ENCODE measurements around the gene PPIP5K2.

Gene PPIP5K2

DNA sequence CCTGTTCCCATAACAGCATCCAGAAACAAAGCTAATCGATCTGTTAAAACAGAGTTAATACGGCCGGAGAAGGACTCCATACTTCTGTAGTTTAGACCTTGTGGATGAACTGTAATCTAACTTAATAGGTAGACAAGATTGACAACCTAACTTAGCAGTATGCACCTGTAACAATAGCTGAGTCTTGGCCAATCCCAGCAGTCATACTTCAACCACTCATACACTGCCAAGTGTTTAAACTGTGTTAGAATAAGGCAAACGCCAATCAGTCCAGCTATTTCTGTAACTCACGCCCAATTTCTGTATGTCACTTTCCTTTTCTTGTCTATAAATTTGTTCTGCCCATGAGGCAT, 104.8 kb downstream of the PPIP5K2 start:
- Histone ChIP-seq H3K4me3 (ENCODE audit: low read depth in 1 of 2, low read length in 2 of 2) (no peak overlapping the region), H3K4me1 (ENCODE audit: control insufficient read depth in 1 of 2, insufficient read depth in 2 of 2, low read length in 2 of 2) (no peaks in the 10 kb centered on the region), H3K27me3 (ENCODE audit: low read depth, low read length) (no peaks in the 10 kb centered on the region), H3K9me3 (ENCODE audit: control insufficient read depth in 1 of 2, low read length in 2 of 2) (no peaks in the 10 kb centered on the region), H3K27ac (ENCODE audit: low read length) (no peak overlapping the region), H3K36me3 (ENCODE audit: control insufficient read depth in 1 of 2, insufficient read depth in 2 of 2, low read length in 2 of 2) (no peaks in the 10 kb centered on the region)

DNA sequence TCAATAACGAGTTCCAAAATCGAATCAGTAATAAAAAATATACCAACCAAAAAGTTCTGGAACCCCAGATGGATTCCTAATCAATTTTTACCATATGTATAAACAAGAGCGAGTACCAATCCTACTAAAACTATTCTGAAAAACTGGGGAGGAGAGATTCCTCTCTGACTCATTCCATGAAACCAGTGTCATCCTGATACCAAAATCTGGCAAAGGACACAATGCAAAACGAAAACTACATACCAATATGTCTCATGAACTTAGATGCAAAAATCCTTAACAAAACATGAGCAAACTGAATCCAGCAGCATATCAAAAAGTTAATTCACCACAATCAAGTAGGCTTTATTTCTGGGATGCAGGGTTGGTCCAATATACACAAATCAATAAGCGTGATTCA, 108.0 kb downstream of the PPIP5K2 start:
- no peaks in the 10 kb centered on the region for H3K9me3 ChIP-seq (ENCODE audit: control insufficient read depth in 1 of 2, low read length in 2 of 2)

DNA sequence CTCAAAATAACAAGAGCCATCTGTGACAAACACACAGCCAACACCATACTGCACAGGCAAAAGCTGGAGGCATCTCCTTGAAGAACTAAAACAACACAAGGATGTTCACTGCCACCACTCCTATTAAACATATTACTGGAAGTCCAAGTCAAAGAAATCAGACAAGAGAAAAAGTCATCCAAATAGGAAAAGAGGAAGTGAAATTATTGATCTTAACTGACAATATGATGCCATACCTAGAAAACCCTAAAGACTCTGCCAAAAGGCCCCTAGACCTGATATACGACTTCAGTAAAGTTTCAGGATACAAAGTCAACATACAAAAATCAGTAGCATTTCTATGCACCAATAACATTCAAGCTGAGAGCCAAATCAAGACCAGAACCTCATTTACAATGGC, 108.5 kb downstream of the PPIP5K2 start:
- Histone ChIP-seq H3K4me1 (ENCODE audit: control insufficient read depth in 1 of 2, insufficient read depth in 2 of 2, low read length in 2 of 2) (no peaks in the 10 kb centered on the region), H3K36me3 (ENCODE audit: control insufficient read depth in 1 of 2, insufficient read depth in 2 of 2, low read length in 2 of 2) (no peaks in the 10 kb centered on the region), H3K4me3 (ENCODE audit: low read depth in 1 of 2, low read length in 2 of 2) (no peak overlapping the region), H3K27me3 (ENCODE audit: low read depth, low read length) (no peaks in the 10 kb centered on the region), H3K9me3 (ENCODE audit: control insufficient read depth in 1 of 2, low read length in 2 of 2) (no peaks in the 10 kb centered on the region), H3K27ac (ENCODE audit: low read length) (no peak overlapping the region)

More for the DNA sequence above, 108.0 kb downstream of the PPIP5K2 start:
- Histone ChIP-seq H3K4me3 (ENCODE audit: low read depth in 1 of 2, low read length in 2 of 2) (no peak overlapping the region), H3K27me3 (ENCODE audit: low read depth, low read length) (no peaks in the 10 kb centered on the region), H3K4me1 (ENCODE audit: control insufficient read depth in 1 of 2, insufficient read depth in 2 of 2, low read length in 2 of 2) (no peaks in the 10 kb centered on the region), H3K27ac (ENCODE audit: low read length) (no peak overlapping the region), H3K36me3 (ENCODE audit: control insufficient read depth in 1 of 2, insufficient read depth in 2 of 2, low read length in 2 of 2) (no peaks in the 10 kb centered on the region)

DNA sequence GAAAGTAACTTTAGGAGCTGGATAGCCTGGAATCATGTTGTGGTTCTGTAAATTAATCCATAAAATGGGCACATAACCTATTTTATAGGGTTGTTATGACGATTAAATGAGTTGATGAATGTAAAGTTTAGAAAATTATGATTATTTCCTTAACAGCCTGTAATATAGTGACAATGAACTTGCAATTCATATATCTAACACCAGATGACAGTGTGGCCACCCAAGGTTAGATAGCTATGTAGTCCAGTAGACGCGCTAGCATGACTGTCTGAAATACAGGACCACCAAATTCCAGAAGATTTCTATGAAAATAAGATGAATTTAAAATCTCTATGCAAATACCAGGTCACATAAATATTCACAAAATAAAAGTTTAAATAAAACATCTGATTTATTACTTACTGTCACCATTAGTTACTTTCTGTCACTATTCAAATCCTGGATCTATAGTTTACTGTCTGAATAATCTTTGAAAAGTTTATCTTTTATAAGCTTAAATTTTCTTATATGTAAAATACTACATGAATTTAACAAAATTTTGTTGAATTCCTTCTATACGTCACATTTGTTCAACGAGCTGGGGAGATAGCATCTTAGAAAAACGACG, 112.4 kb downstream of the PPIP5K2 start:
- H3K4me3 ChIP-seq (ENCODE audit: low read depth in 1 of 2, low read length in 2 of 2), result no peak overlapping the region
- no peaks in the 10 kb centered on the region for H3K9me3 ChIP-seq (ENCODE audit: control insufficient read depth in 1 of 2, low read length in 2 of 2)
- H3K36me3 ChIP-seq (ENCODE audit: control insufficient read depth in 1 of 2, insufficient read depth in 2 of 2, low read length in 2 of 2), result no peaks in the 10 kb centered on the region
- no peaks in the 10 kb centered on the region for H3K4me1 ChIP-seq (ENCODE audit: control insufficient read depth in 1 of 2, insufficient read depth in 2 of 2, low read length in 2 of 2)
- no peaks in the 10 kb centered on the region for H3K27me3 ChIP-seq (ENCODE audit: low read depth, low read length)
- no peak overlapping the region for H3K27ac ChIP-seq (ENCODE audit: low read length)

DNA sequence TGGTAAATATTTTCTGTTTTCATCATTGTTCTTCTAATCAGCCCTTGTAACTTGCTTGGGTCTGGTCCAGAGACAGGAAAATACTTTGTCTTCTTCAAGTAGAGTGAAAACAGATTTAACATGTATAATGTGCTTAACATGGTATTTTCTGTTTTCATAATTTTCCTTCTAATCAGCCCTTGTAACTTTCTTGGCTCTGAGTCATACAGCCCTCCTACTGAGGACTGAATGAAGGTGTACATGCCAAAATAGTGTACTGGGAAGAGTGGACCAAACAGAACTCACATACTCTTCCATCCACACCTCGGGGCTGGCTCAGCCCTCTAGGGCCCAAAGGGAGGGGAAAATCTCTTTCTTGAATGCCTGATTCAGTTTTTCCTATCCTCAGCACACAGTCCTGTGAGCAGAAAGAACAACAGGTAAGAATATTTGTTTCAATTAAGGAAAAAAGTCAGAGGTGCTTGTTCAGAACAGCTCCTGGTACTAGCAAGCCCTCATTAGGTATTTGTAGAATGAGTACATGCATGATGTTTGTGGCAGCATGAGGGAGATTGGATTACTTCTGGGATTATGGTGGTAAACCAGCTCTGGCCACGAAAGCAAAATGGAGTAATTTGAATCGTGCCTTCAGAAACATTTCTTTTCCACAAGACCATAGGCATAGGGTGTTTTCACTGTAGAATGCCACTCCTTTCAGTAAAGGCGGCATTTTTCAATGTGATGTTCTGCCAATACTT, 114.3 kb downstream of the PPIP5K2 start:
- no peak overlapping the region for H3K27ac ChIP-seq (ENCODE audit: low read length)

DNA sequence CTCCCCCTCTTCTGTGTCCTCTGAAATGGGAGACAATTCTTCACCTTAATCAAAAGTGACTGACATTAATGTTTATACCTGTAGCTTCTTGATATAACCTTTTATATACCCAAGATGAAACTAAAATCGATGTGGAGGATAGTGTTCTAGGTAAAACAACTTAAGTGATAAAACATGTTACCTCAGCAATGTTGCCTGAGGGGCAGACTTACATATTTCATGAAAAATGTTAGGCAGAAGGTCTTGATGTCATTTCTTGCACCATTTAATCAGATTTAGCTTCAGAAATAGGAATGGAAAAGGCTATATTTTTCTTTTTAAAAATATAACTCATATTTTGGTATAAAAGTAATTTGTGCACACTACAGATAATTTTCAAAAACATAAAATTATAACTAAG, 115.8 kb downstream of the PPIP5K2 start:
- no peak overlapping the region for H3K4me3 ChIP-seq (ENCODE audit: low read depth in 1 of 2, low read length in 2 of 2)
- peaks cover 8 to 12% of the 10 kb centered on the region in 2 donors for H3K9me3 ChIP-seq (ENCODE audit: control insufficient read depth in 1 of 2, low read length in 2 of 2)
- no peaks in the 10 kb centered on the region for H3K27me3 ChIP-seq (ENCODE audit: low read depth, low read length)
- H3K27ac ChIP-seq (ENCODE audit: low read length), result no peak overlapping the region
- no peaks in the 10 kb centered on the region for H3K4me1 ChIP-seq (ENCODE audit: control insufficient read depth in 1 of 2, insufficient read depth in 2 of 2, low read length in 2 of 2)
- no peaks in the 10 kb centered on the region for H3K36me3 ChIP-seq (ENCODE audit: control insufficient read depth in 1 of 2, insufficient read depth in 2 of 2, low read length in 2 of 2)

More for the DNA sequence above, 114.3 kb downstream of the PPIP5K2 start:
- no peaks in the 10 kb centered on the region for H3K4me1 ChIP-seq (ENCODE audit: control insufficient read depth in 1 of 2, insufficient read depth in 2 of 2, low read length in 2 of 2)
- no peaks in the 10 kb centered on the region for H3K36me3 ChIP-seq (ENCODE audit: control insufficient read depth in 1 of 2, insufficient read depth in 2 of 2, low read length in 2 of 2)
- peaks cover 4 to 6% of the 10 kb centered on the region in 2 donors for H3K9me3 ChIP-seq (ENCODE audit: control insufficient read depth in 1 of 2, low read length in 2 of 2)
- no peaks in the 10 kb centered on the region for H3K27me3 ChIP-seq (ENCODE audit: low read depth, low read length)
- H3K4me3 ChIP-seq (ENCODE audit: low read depth in 1 of 2, low read length in 2 of 2), result no peak overlapping the region

DNA sequence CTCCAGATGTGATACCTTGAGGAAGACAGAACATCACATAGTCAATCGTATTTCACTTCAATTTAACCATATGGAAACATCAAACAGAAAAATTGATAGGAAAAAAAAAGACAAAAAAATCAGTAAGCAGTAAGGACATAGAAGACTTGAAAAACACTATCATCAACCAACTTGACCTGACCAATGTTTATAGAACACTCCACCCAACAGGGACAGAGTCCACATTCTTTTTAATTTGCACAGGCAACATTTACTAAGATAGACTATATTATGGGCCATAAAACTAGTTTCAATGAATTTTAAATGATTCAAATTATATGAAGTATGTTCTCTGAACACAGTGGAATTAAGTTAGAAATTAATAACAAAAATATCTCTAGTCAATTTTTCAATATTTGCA, 117.7 kb downstream of the PPIP5K2 start:
- H3K4me3 ChIP-seq (ENCODE audit: low read depth in 1 of 2, low read length in 2 of 2), result no peak overlapping the region
- H3K4me1 ChIP-seq (ENCODE audit: control insufficient read depth in 1 of 2, insufficient read depth in 2 of 2, low read length in 2 of 2), result no peaks in the 10 kb centered on the region
- no peak overlapping the region for H3K27ac ChIP-seq (ENCODE audit: low read length)
- no peaks in the 10 kb centered on the region for H3K36me3 ChIP-seq (ENCODE audit: control insufficient read depth in 1 of 2, insufficient read depth in 2 of 2, low read length in 2 of 2)
- no peaks in the 10 kb centered on the region for H3K27me3 ChIP-seq (ENCODE audit: low read depth, low read length)
- peaks cover 10 to 12% of the 10 kb centered on the region in 2 donors for H3K9me3 ChIP-seq (ENCODE audit: control insufficient read depth in 1 of 2, low read length in 2 of 2)

DNA sequence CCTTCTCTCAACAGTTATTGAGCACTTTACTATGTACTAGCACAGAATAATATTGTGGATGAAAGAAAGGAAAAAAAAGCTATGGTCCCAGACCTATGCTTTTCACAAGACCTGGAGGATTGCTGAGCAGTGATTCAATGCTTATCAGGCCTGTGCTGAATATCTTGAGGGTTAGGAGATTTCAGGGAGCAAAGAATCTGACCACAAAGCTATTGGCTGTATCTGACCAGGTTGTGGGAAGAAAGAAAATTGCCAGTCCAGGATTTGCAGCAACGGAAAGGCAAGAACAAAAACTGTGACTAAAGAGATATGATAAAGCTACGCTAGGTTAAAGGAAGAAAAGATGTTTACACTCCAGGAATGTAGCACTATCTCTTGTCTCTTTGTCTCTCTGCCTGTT, 123.6 kb downstream of the PPIP5K2 start:
- Histone ChIP-seq H3K36me3 (ENCODE audit: control insufficient read depth in 1 of 2, insufficient read depth in 2 of 2, low read length in 2 of 2) (no peaks in the 10 kb centered on the region), H3K27ac (ENCODE audit: low read length) (no peak overlapping the region), H3K4me3 (ENCODE audit: low read depth in 1 of 2, low read length in 2 of 2) (no peak overlapping the region), H3K4me1 (ENCODE audit: control insufficient read depth in 1 of 2, insufficient read depth in 2 of 2, low read length in 2 of 2) (no peaks in the 10 kb centered on the region), H3K9me3 (ENCODE audit: control insufficient read depth in 1 of 2, low read length in 2 of 2) (peaks cover 10 to 12% of the 10 kb centered on the region in 2 donors), H3K27me3 (ENCODE audit: low read depth, low read length) (no peaks in the 10 kb centered on the region)

DNA sequence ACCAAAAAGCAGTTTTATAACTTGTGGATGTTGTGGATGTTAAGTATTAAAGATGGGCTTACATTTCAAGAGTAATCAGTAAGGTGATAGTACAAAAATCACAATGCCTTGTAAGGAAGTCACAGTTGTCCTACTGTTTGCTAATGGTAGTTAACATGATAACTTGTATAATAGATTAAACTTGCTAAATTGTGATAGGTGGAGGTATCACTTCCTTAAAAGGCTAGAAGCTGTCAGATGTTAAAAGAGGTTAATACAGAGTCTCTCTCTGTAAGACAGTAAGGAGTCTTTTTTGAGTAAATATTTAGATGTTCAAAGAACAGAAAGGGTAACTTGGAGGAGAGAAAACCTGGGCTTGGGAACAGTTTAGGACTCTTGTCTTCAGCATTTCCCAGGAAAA, 124.3 kb downstream of the PPIP5K2 start:
- Histone ChIP-seq H3K4me3 (ENCODE audit: low read depth in 1 of 2, low read length in 2 of 2) (no peak overlapping the region), H3K4me1 (ENCODE audit: control insufficient read depth in 1 of 2, insufficient read depth in 2 of 2, low read length in 2 of 2) (no peaks in the 10 kb centered on the region), H3K27ac (ENCODE audit: low read length) (no peak overlapping the region), H3K36me3 (ENCODE audit: control insufficient read depth in 1 of 2, insufficient read depth in 2 of 2, low read length in 2 of 2) (no peaks in the 10 kb centered on the region), H3K27me3 (ENCODE audit: low read depth, low read length) (no peaks in the 10 kb centered on the region), H3K9me3 (ENCODE audit: control insufficient read depth in 1 of 2, low read length in 2 of 2) (peaks cover 5 to 8% of the 10 kb centered on the region in 2 donors)

DNA sequence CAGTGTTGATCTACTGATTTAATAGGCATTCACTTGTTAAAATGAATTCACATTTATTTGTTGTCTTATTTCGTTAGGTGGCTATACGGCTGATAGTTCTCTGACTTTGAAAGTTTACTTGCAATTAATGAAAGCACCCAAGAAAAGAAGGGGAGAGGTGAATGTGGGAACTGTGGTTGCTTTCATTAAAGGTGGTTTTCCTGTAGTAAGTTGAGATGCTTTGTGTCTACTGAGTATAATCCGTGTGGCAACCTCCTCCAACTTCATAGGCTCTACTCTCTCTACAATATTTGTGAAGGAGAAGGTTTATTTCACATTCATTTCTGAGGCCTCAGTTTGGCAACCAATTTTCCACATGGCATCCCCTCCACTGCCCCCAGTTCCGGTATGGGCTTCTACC, 125.7 kb downstream of the PPIP5K2 start:
- Histone ChIP-seq H3K27me3 (ENCODE audit: low read depth, low read length) (no peaks in the 10 kb centered on the region), H3K27ac (ENCODE audit: low read length) (no peak overlapping the region), H3K4me1 (ENCODE audit: control insufficient read depth in 1 of 2, insufficient read depth in 2 of 2, low read length in 2 of 2) (no peaks in the 10 kb centered on the region), H3K9me3 (ENCODE audit: control insufficient read depth in 1 of 2, low read length in 2 of 2) (peaks cover 0 to 2% of the 10 kb centered on the region in 2 donors), H3K36me3 (ENCODE audit: control insufficient read depth in 1 of 2, insufficient read depth in 2 of 2, low read length in 2 of 2) (no peaks in the 10 kb centered on the region), H3K4me3 (ENCODE audit: low read depth in 1 of 2, low read length in 2 of 2) (no peak overlapping the region)

DNA sequence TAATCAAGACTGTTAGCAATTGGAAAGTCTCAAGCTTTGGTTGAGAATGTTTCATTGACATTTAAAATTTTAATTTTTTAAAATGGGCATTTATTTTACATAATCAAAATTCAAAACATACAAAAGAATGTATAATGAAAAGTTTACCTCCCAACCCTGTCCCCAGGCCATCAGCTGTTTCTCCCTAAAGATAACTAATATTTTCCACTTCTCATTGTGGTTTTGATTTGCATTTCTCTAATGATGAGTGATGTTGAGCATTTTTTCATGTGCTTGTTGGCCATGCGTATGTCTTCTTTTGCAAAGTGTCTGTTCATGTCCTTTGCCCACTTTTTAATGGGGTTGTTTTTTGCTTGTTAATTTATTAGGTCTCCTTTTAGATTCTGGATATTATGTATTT, 127.0 kb downstream of the PPIP5K2 start:
- Histone ChIP-seq H3K27ac (ENCODE audit: low read length) (no peak overlapping the region), H3K9me3 (ENCODE audit: control insufficient read depth in 1 of 2, low read length in 2 of 2) (no peaks in the 10 kb centered on the region), H3K27me3 (ENCODE audit: low read depth, low read length) (no peaks in the 10 kb centered on the region), H3K36me3 (ENCODE audit: control insufficient read depth in 1 of 2, insufficient read depth in 2 of 2, low read length in 2 of 2) (no peaks in the 10 kb centered on the region), H3K4me1 (ENCODE audit: control insufficient read depth in 1 of 2, insufficient read depth in 2 of 2, low read length in 2 of 2) (no peaks in the 10 kb centered on the region), H3K4me3 (ENCODE audit: low read depth in 1 of 2, low read length in 2 of 2) (no peak overlapping the region)

DNA sequence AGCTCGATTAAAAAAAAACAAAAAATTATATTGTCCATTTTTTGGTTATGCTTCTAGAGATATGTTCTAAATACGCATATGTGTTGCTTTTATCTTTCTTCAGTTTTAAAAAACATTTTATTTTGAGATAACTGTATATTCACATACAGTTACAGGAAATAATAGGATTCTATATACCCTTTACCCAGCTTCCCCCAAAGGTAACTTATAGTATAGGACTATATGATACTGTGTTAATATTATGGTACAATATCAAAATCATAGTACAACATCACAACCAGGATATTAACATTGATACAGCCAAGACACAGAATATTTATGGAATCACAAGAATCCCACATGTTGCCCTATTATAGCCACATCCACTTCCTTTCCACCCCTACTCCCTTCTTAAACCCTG, 129.0 kb downstream of the PPIP5K2 start:
- Histone ChIP-seq H3K9me3 (ENCODE audit: control insufficient read depth in 1 of 2, low read length in 2 of 2) (no peaks in the 10 kb centered on the region), H3K4me3 (ENCODE audit: low read depth in 1 of 2, low read length in 2 of 2) (no peak overlapping the region), H3K27ac (ENCODE audit: low read length) (no peak overlapping the region), H3K4me1 (ENCODE audit: control insufficient read depth in 1 of 2, insufficient read depth in 2 of 2, low read length in 2 of 2) (no peaks in the 10 kb centered on the region), H3K27me3 (ENCODE audit: low read depth, low read length) (no peaks in the 10 kb centered on the region), H3K36me3 (ENCODE audit: control insufficient read depth in 1 of 2, insufficient read depth in 2 of 2, low read length in 2 of 2) (no peaks in the 10 kb centered on the region)

Measured in muscle layer of duodenum (tissue), 2 donors.